Measurements from ENCODE around the gene RBM5. TPM values are rescaled to one million over a fixed set of nuclear protein-coding genes. Genes with fewer than 3 reads are reported as not detected.
A peak's percentile ranks its signal among the peaks of the same experiment; 100 is the strongest.

RBM5 gene
- total RNA-seq, 1 donor from 2014 or later, result 332 TPM

- H3K27ac Mint-ChIP-seq, result no peak overlapping the region
- H3K4me3 Mint-ChIP-seq, result no peak overlapping the region
- peaks cover 60% of the 10 kb centered on the region for H3K4me1 Mint-ChIP-seq
- no peak for DNase-seq (ENCODE audit: low spot score in 2 of 2, unreplicated experiment in 2 of 2)
- no peaks in the 10 kb centered on the region for H3K36me3 Mint-ChIP-seq
- no peak for TF ChIP-seq CTCF (IDR thresholded peaks at IDR 0.05; ENCODE audit: unreplicated experiment)
- no peaks in the 10 kb centered on the region for H3K27me3 Mint-ChIP-seq (ENCODE audit: low read depth)
- no peaks in the 10 kb centered on the region for H3K9me3 Mint-ChIP-seq
These were observed 48.1 kb downstream of the RBM5 start for GRCh38 chr3:50136714-50137405.

- no peak for DNase-seq (ENCODE audit: low spot score in 2 of 2, unreplicated experiment in 2 of 2)
- Mint-ChIP-seq H3K36me3 (no peaks in the 10 kb centered on the region), H3K27ac (peak overlapping the region; percentile 66), H3K4me3 (no peak overlapping the region), H3K27me3 (ENCODE audit: low read depth) (no peaks in the 10 kb centered on the region), H3K4me1 (peaks cover 60% of the 10 kb centered on the region), H3K9me3 (no peaks in the 10 kb centered on the region)
- TF ChIP-seq CTCF (IDR thresholded peaks at IDR 0.05; ENCODE audit: unreplicated experiment), result no peak
These were observed 48.8 kb downstream of the RBM5 start for GRCh38 chr3:50137531-50137930.

- Mint-ChIP-seq H3K27ac (peak overlapping the region; percentile 94), H3K27me3 (ENCODE audit: low read depth) (no peaks in the 10 kb centered on the region), H3K36me3 (no peaks in the 10 kb centered on the region), H3K4me1 (peaks cover 54% of the 10 kb centered on the region), H3K9me3 (no peaks in the 10 kb centered on the region), H3K4me3 (peak overlapping the region; percentile 44)
- no peak for DNase-seq (ENCODE audit: low spot score in 2 of 2, unreplicated experiment in 2 of 2)
- no peak for TF ChIP-seq CTCF (IDR thresholded peaks at IDR 0.05; ENCODE audit: unreplicated experiment)
These were observed 49.8 kb downstream of the RBM5 start for GRCh38 chr3:50138266-50139200.

- H3K36me3 Mint-ChIP-seq, result no peaks in the 10 kb centered on the region
- no peak for TF ChIP-seq CTCF (IDR thresholded peaks at IDR 0.05; ENCODE audit: unreplicated experiment)
- peaks cover 49% of the 10 kb centered on the region for H3K4me1 Mint-ChIP-seq
- peak overlapping the region; percentile 9 for H3K27ac Mint-ChIP-seq
- H3K9me3 Mint-ChIP-seq, result no peaks in the 10 kb centered on the region
- no peaks in the 10 kb centered on the region for H3K27me3 Mint-ChIP-seq (ENCODE audit: low read depth)
- H3K4me3 Mint-ChIP-seq, result no peak overlapping the region
- no peak for DNase-seq (ENCODE audit: low spot score in 2 of 2, unreplicated experiment in 2 of 2)
These were observed 50.6 kb downstream of the RBM5 start for GRCh38 chr3:50139308-50139707.

- peak overlapping the region; percentile 17 for H3K4me3 Mint-ChIP-seq
- no peak for DNase-seq (ENCODE audit: low spot score in 2 of 2, unreplicated experiment in 2 of 2)
- peaks cover 52% of the 10 kb centered on the region for H3K4me1 Mint-ChIP-seq
- TF ChIP-seq CTCF (IDR thresholded peaks at IDR 0.05; ENCODE audit: unreplicated experiment), result no peak
- H3K27me3 Mint-ChIP-seq (ENCODE audit: low read depth), result no peaks in the 10 kb centered on the region
- no peak overlapping the region for H3K27ac Mint-ChIP-seq
- no peaks in the 10 kb centered on the region for H3K36me3 Mint-ChIP-seq
- H3K9me3 Mint-ChIP-seq, result no peaks in the 10 kb centered on the region
These were observed 51.2 kb downstream of the RBM5 start for GRCh38 chr3:50139718-50140423.
